Measurements from ENCODE around the gene PTPRU.

The PTPRU gene

DNA sequence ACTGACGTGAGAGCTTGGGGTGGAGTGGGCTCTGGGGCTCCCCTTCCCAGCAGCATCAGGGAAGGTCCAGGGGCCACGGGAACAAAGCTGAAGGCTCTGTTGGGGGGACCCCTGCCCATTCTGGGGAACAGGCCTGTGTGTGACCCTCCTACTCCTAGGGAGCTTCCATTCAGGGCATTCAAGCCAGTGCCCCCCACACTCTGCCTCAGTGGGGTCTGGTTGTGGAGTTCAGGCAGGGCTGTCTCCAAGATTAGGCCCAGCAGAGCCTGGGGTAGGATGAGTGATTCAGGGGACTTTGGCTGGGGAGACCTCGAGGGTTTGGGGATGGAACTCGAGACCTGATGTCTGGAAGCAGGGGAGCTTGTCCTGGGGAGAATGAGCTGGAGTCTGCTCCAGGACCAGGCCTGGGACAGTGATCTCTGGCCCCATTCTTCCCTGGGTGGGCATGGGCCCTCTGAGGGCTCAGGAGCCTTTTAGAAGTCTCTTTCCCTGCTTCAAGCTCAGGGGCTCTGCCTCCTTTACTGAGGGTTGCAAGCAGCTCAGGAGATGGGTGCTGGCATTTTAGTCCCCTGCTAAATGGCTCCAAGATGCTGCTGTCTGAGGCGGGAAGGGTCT is 81.7 kb downstream of the PTPRU start:
- no peak for DNase-seq (ENCODE audit: low read depth)

DNA sequence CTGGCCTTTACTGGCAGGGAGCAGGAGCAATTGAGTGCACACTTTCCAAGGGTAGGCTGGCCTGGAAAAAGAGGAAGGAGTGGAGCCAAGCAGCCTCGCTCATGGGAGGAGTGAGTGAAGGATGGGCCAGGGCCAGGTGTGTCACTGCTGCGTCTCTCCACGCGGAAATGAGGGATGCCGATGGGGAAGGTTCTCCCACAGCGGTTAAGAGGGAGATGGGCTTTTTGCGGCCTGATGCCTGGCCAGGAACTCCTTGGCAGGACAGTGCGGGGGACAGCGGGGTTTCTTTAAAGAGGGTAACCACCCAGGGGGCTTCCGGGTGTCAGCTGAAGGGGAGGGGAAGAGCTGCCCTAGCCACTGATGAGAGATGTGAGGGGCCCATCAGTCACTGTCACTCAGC is 82.4 kb downstream of the PTPRU start:
- no peak for DNase-seq (ENCODE audit: low read depth)

DNA sequence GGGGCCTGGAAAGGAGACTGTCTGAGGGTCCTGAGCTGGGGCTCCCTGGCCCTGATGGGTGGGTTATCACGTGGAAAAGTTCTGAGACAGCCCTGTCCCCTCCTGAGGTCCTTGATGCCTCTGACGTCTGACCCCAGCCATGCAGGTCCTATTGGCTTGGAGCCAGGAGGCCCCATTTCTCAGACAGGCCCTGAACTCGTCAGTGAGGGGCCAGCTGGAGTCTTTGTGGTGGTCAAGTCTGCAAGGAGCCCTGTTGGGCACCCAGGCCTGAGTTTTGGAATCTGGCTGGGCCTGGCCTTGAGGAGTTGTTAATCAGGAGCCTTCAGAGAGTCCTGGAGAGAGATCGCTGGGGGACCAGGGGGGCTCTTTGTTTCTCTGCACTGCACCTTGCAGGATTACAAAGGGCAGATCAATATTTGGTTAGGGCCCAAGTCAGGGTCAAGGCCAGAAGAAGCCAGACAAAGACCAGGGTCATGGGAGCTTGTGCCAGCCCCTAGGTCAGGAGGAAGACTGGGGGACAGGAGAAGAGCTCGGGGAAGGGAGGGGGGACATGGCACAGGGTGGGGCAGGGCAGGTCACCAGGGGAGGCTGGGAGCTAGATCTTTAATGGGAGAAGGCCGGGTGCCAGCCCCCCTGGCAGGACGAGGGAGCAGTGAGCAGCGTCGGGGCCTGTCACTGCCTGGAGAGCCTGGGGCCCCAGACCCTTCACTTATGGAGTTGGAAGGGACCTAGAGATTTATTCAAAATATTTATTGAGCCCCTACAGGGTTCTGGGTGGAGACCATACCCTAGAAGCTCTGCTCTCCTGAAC is 83.2 kb downstream of the PTPRU start:
- no peak for DNase-seq (ENCODE audit: low read depth)

DNA sequence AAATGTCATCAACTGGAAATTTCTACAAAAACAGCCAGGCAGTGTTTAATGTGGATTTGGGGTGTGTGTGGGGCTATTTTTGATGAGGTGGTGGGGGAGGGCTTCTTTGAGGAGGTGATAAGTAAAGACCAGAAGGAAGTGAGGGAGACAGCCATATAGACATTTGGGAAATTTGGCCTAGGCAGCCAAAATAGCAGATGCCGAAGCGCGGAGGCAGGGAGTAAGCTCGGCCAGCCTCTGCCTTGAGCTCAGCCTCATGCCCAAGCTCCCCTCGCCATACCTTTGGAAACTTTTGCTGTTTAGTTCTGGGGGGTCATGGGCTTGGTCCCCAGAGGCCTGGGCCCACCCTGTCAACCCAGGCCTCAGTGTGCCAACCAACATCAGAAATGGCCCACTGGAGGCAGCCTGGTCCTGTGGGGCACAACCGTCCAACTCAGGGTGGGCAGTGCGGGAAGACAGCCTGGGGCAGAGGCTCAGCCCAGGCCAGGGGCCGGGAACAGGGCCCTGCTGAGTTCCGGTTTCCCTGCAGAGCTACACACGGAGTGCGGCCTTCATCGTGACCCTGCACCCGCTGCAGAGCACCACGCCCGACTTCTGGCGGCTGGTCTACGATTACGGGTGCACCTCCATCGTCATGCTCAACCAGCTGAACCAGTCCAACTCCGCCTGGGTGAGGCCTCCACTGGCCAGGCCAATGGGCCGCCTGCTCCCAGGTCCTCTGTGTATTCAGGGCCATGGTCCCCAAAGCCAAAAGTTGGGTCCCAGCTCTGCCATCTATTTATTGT is 84.0 kb downstream of the PTPRU start:
- no peak for DNase-seq (ENCODE audit: low read depth)

DNA sequence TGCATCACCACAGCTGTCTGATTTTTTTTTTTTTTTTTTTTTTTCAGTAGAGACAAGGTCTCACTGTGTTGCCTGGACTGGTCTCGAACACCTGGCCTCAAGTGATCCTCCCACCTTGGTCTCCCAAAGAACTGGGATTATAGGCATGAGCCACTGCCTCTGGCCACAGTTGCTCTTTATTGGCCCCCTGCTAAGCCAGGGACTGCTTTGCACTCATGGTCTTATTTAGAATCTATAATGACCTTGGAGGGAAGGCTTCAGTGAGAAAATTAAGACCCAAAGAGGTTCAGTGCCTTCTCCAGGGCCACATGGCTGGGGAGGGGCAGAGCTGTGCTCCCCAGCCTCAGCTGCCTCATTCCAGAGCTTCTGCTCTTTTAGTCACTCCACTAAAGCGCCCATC is 84.9 kb downstream of the PTPRU start:
- DNase-seq (ENCODE audit: low read depth) = no peak

DNA sequence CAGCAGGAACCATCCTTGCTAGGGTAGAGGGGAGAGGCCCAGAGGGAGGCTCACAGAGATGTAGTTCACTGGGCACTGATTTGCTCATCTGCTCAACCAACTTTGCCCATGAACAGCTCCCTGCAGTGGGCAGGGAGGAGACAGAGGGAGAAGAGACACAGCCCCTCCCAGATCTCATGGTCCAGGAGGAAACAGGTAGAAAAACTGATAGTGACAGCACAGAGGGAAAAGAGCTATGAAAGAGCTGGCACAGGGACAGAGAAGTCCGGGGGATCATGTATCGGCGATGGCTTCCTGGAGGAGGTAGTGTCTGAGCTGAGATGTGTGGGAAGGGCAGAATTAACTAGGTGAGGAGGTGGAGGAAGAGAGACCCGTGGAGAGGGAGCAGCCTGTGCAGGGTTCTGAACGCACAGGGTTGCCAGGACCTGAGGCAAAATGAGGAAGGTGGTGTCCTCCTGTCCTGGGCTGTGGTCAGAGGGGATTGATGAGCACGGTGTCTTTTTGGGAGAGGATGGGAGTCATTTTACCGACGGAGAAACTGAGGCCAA is 85.9 kb downstream of the PTPRU start:
- no peak for DNase-seq (ENCODE audit: low read depth)

DNA sequence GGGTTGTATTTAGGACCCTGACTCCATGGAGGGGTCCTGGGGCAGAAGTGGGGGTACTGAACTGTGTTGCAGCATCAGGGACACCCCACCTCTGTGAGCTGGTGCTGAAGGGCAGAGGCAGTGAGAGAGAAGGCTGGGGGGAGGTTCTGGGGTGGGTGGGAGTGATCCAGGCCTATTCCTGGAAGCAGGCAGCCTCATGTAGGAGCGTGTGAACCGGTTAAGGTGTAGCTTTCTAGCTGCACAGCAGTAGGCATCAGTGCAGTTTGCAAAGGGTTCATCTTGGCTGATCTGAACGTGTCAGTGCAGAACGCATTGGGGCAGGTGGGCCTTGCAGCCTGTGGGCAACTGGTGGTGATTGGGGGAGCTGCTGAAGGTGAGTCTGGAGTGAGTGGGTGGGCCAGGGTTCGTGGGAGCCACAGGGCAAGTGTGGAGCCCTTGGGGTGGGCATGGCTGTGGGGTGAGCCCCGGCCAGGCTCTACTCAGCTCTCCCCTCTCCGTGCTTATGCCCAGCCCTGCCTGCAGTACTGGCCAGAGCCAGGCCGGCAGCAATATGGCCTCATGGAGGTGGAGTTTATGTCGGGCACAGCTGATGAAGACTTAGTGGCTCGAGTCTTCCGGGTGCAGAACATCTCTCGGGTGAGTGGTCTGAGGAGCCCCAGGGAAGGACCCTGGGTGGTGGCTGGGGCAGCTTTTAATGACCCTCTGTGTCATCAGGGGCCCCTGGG is 86.7 kb downstream of the PTPRU start:
- no peak for DNase-seq (ENCODE audit: low read depth)

DNA sequence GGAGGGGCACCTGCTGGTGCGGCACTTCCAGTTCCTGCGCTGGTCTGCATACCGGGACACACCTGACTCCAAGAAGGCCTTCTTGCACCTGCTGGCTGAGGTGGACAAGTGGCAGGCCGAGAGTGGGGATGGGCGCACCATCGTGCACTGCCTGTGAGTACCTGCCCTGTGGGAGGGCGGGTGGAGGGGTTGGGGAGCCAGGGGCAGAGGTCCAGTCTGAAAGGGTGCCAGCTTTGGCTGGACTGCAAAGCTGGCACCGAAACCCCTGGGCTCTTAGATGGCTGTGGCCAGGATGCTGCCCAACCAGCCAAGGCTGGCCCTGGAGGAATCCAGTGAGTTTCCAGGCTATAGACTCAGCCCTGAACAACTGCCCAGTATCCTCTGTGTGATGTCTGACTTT is 87.3 kb downstream of the PTPRU start:
- DNase-seq (ENCODE audit: low read depth) = no peak

DNA sequence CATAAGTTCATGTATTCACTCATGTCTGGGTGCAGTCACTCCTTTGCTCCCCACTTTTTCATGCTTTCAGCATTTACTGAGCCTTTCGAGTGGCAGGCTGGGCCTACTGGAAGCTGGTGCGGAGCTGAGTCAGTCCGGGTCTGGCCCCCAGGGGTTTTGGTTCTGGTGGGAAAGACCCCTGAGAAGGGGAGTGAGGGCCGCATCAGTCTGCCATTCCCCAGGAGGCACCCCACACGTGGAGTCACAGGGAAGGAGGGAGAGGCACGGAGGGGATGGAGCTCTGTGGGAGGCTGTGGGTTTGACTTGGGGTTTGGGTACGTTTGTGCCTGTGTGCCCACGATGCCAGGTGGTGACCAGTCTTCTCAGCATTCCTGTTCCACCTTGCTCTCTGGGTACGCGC is 87.9 kb downstream of the PTPRU start:
- DNase-seq (ENCODE audit: low read depth) = no peak

DNA sequence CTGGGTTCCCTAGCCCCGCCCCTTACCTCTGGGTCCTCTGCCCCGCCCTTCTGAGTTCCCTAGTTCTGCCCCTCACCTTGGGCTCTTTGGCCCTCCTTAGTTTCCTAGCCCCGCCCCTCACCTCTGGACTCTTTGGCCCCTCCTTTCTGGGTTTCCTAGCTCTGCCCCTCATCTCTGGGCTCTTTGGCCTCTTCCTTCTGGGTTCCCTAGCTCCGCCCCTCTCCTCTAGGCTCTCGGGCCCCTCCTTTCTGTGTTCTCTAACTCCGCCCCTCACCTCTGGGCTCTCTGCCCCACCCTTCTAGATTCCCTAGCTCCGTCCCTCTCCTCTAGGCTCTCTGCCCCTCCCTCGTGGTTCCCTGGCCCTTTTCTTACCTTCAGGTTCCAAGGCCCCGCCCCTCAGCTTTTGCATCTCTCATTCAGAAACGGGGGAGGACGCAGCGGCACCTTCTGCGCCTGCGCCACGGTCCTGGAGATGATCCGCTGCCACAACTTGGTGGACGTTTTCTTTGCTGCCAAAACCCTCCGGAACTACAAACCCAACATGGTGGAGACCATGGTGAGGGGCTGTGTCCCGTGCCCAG is 88.5 kb downstream of the PTPRU start:
- DNase-seq (ENCODE audit: low read depth) = no peak

DNA sequence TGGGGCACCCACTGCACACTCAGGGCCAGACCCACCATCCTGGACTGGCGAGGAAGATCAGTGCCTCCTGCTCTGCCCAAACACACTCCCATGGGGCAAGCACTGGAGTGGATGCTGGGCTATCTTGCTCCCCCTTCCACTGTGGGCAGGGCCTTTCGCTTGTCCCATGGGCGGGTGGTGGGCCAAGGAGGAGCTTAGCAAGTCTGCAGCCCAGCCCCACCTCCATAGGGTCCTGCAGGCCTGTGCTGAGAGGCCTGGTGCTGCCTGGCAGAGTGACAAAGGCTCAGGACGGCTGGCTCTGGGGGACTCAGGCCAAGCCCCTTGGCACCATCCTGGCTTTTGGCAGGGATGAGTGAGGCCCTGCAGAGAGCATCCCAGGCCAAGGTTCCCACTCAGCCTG is 89.4 kb downstream of the PTPRU start:
- no peak for DNase-seq (ENCODE audit: low read depth)

DNA sequence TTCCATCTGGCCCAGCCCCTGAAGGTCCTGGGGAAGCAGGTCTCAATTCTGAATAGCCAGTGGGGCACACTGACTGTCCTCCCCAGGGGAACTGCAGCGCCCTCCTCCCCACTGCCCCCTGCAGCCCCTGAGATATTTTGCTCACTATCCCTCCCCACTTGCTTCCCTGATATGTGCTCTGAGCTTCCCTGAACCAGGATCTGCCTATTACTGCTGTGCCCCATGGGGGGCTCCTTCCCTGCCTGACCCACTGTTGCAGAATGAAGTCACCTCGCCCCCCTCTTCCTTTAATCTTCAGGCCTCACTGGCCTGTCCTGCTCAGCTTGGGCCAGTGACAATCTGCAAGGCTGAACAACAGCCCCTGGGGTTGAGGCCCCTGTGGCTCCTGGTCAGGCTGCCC is 89.8 kb downstream of the PTPRU start:
- no peak for DNase-seq (ENCODE audit: low read depth)

DNA sequence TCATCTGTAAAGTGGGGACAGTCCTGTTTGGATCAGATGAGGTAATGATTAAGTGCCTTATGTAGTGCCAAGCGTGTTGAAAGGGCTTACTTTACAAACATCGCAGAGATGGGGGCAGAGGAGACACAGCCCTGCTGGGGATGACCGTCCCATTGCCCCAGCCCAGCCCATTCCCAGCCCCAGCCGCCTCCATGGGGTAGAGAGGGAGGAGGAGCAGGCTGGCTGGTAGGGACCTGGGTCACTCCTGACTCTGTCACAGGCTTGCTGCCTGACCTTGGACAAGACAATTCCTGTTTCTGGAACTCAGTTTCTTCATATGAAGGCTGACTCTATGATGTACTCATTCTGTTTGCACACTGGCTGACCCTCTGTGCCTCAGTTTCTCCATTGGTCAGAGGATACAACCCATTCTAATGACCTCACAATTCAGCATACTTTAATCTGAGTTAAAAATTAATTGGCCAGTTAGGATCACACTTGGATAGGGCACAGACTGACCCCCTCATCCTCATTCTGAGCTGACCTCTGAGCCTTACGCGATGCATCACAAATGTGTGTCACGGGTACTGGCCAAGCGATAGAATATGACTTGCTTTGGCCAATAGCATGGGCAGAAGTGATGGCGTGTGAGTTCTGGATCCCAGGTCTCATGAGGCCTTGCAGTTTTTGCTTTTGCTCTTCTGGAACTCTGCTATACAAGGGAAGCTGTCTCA is 91.1 kb downstream of the PTPRU start:
- no peak for DNase-seq (ENCODE audit: low read depth)

DNA sequence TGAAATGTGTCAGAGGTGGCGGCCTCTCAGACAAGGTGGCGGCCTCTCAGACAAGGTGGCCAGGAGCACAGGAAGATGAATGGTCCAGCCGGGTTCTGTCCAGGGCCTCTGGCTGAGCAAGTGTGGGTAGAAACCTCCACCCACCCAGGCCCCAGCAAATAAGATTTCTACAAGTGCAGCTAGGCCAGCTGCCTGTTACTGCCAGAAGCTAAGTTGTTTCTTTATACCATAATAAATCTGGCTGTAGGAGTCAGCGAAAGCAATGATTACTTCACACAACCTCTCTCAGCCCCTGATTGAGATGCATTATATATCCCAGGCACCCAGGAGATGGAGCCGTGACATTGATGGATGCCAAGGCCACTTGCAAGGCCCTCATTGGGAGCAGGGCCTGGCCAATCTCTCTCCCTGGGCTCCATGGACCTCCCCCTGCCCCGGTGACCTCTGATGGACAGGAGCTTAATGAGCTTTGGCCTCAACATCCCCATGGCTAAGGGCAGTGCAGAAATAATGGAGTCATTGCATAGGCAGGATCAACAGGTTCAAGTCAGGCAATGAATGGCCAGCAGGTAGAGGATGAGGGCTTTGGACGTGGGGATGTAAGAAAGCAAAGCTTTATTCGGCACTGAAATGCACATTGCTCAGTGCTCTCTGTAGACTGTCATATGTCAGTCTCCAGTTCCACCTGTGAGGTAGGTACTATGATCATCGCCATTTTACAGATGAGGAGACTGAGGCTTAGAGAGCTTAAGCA is 92.9 kb downstream of the PTPRU start:
- no peak for DNase-seq (ENCODE audit: low read depth)

DNA sequence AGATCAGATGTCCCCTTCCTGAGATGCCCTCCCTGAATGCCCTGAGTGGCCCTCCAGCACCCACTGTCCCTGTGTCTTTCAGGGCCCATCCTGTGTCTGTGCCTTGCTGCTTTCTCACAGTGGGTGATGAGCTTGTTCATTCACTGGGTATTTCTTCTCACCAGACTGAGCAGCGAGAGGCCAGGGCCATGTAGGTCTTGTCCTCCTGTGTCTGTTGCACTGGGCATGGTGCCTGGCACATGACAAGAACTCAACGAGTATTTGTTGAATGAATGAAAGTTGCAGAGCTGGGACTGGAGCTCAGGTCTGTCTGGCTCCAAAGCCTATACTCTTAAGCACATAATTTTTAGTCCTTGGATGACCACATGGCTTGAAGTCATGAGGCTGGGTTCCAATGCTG is 93.8 kb downstream of the PTPRU start:
- DNase-seq (ENCODE audit: low read depth) = no peak

DNA sequence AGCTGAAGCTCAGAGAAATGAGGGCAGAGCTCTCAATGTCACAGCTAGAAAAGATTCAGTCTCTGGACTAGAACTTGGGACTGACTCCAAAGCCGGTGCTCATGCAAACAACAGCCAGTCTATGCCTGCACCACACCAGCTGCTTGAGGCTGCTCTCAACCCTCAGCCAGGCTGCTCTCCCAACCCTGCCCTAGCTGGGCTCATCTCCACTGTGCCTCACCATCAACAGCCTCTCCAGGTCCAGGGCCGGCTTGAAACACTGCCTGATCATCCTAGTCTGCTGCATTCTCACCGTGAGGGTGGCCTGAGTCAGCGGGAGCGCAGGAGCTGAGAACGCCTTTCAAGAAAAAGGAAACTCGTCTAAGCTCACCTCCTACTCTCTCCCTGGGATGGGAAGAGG is 94.5 kb downstream of the PTPRU start:
- DNase-seq (ENCODE audit: low read depth) = no peak

DNA sequence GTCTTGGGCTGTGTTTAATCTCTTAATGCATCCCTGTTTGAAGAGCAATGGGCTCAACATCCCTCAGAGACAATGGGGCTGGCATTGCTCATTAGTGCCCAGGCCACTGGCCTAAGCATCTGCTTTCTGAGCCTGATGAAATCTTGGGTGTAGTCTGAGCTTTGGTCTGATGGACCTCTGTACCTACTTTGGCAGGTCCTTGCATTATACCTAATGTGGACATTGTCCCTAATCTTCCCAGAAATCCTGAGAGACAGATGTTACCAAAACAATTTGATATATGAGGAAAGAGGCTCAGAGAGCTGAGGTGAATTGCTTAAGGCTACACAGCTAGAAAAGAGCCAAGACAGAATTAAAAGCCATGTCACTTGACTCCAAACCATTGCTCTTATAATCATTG is 95.0 kb downstream of the PTPRU start:
- DNase-seq (ENCODE audit: low read depth) = no peak

DNA sequence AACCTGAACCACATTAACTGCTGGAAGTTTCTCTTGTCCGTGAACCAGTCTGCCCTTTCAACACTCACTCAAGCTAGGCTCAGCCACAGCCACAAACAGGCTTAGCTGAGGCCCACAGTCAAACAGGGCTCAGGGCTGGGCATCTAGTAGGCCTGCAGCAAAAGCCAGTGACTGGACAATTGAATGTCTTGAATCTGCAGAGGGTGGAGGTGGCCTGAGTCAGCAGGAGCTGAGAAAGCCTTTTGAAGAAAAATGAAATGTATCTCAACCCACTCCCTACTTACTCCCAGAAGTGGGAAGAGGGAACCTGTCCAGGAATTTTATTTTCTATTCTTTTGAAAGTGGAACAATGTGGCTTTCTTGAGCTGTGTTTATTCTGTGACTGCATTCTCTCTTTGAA is 95.4 kb downstream of the PTPRU start:
- no peak for DNase-seq (ENCODE audit: low read depth)

DNA sequence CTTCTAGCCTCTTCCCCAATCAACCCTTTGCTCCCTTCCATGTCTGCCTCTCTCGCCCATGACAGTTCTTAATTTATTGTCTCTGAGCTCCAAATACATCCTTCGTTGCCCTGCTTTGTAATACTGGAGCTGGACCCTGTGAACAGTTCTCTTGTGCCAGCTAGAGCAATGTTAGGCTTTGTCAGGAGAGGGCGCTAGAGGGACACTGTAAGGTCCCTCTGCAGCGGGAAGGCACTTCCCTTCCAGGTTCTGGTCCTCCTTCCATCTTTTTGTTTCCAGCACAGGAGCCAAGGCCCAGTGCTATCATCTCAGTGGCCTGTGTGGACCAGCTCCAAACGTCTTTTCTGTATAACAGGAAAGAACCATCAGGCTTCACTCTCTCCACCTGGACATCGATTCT is 95.9 kb downstream of the PTPRU start:
- DNase-seq (ENCODE audit: low read depth) = no peak

DNA sequence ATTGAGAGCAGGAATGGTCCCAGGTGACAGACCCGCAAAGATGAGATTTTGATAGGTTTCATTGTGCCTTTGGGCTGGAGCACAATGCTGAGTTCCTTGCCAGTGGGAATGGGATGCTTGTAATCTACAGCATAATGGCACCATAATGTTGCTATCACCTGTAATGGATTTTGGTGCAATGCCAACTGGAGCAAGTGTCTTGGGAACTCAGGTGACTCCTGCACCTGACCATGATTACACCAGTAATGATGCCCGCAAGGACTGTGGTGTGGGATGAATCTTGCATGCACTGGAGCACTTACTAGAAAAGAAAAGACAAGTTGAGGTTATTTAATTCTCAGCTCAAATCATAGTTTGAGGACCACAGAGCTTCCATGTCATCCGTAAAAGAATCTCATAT is 96.7 kb downstream of the PTPRU start:
- DNase-seq (ENCODE audit: low read depth) = no peak

DNA sequence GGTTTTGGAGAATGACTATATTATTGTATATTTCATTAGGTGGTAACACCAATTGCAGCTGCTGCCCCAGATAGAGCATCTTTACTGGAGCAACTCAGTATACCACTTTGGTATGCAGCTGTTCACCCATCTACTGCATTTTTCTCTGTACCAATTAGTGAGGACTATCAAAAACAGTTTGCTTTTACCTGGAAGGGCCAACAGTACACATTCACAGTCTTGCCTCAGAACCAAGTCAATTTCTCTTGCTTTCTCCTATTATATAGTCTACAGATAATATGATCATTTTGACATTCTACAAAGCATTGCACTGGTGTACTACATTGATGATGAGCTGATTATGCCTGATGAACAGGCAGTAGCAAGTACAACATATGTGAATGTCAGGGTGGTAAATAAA is 99.3 kb downstream of the PTPRU start:
- DNase-seq (ENCODE audit: low read depth) = no peak

Measured in CMK (cell line).